HG02571 (cell line): ENCODE data around the gene EPB41L4A.

Experiments used
- ATAC-seq: cut with Tn5 transposase; IDR thresholded peaks from one replicate; pipeline ENCODE4 v1.9.1; 2021; ENCODE audit warnings: mild to moderate bottlenecking, moderate library complexity; ENCODE audit not compliant: unreplicated experiment

EPB41L4A gene

GRCh38 chr5:112356178-112356956 is 62.7 kb downstream of the EPB41L4A start:
- no peak for ATAC-seq

DNA sequence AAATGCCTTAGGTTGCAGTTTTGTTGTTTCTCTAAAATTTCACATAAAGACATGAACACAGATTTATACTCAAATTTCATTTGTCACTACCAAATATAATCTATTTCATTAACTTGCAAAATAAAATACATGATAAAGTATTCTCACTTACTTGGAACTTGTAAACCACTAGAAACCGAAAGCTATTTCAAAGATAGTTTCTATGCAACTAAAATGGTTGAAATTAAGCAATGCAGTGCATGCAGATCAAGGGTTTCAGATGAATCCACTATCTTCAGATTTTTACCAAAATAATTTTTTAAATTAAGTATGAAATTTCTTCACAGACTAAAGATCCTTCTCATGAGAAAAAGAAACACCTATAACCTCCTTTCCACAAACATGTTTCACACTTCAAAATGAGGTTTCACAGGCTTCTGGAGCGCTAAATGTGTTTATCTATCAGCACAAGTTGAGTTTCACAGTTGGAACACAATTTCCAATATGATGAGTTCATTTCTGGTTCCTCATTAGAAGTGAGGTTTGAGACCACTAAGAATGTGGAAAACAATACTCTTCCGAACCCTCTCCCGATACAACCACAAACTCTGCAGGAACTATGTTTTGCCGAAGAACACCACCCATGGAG is 63.9 kb downstream of the EPB41L4A start:
- no peak for ATAC-seq

DNA sequence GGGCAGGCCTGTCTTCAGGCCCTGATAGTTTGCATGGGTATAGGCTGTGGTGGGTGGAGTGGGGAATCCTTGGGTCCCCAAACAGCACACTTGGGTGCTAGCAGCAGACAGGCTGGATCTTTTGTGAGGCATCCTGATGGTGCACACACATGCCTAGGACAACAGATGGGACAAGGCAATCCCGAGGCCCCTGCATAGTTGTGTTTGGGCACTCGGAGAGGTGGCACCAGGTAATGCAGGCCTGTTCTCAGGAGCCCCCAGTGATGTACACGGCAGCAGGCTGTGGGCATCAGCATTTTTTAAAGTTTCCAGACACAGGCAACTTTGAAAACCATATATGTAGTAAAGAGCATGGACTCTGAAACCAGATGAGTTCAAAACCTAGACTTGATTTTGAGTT is 65.4 kb downstream of the EPB41L4A start:
- ATAC-seq: no peak

GRCh38 chr5:112351225-112351624 is 67.9 kb downstream of the EPB41L4A start:
- no peak for ATAC-seq

GRCh38 chr5:112350626-112351025 is 68.5 kb downstream of the EPB41L4A start:
- ATAC-seq: no peak

- ATAC-seq: no peak
Measured at GRCh38 chr5:112349371-112349770, 69.7 kb downstream of the EPB41L4A start.

- ATAC-seq: no peak
Measured at GRCh38 chr5:112348915-112349314, 70.2 kb downstream of the EPB41L4A start.

DNA sequence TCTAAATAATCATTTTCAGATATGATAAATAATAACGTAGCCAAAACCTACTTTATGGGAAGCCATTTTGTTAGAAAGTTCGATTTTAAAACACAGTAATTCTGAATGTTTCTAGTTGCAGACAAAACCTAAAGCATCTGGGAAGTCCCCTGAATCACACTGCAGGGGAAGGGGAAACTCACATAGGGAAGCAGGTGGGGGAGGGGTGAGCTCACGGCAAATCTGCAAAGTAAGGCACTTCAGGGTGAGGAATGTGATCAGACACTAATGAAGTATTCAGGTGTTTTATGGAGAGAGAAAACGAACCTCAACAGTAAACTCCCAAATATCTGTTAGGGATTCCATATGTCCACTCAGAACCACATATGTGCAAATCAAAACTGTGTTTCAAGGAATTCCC is 70.7 kb downstream of the EPB41L4A start:
- ATAC-seq: no peak

DNA sequence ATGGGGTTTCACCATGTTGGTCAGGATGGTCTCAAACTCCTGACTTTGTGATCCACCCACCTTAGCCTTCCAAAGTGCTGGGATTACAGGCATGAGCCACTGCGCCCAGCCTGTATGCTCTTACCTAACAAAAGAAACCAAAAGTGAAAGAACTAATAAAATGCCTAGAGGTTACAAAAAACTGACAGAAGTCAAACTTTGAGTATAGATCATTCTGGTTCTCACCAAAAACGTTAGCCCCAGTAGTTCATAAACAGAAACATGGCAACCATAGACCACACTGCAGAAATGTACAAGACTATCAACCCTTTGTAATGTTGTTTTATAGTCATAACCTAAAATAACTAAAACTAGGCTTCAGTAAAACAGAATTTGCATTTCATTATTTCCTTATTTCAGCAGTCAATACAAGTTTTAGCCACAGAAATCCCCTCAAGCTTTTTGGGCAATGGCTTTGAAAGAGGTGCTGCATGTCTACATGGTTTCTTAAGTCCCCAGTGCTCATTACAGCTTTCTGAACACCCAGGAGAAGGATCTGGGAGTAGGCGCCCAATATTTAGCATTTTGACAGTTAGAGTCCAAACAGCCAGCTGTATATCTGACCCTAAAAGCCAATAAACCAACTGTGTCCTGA is 72.5 kb downstream of the EPB41L4A start:
- ATAC-seq: peak; percentile 55

- ATAC-seq: no peak
Measured at GRCh38 chr5:112344540-112344939, 74.5 kb downstream of the EPB41L4A start.

- ATAC-seq: no peak
Measured at GRCh38 chr5:112342389-112342788, 76.7 kb downstream of the EPB41L4A start.

- ATAC-seq: no peak
Measured at GRCh38 chr5:112339761-112340160, 79.3 kb downstream of the EPB41L4A start.

DNA sequence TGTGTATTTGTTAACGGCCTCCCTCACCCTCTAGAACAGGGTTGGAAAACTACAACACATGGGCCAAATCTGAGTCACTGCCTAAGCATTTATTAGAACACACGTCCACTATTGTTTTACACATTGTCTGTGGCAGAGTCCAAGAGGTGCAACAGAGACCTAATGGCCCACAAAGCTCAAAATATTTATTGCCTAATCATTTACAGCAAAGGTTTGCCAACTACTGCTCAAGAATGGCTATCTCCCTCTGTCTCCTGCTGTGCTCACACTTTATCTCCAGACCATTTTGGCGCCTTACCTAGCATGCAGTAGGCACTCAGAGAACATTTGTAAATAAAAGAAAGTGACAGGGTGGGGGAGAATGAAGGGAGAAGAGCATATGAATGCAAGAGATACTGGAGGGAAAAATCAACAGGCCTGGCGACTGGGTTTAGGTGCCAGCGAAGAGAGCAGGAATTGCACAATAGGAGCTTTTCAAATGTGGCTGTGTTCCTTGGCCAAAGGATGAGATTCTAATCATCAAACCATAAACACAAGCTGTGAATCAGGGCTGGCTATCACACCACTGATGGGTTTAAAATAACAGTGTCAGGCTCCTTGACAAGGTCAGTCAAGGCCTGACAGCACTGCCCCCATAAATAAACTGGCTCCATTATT is 80.3 kb downstream of the EPB41L4A start:
- ATAC-seq: no peak

GRCh38 chr5:112333331-112333781 is 85.7 kb downstream of the EPB41L4A start:
- no peak for ATAC-seq

DNA sequence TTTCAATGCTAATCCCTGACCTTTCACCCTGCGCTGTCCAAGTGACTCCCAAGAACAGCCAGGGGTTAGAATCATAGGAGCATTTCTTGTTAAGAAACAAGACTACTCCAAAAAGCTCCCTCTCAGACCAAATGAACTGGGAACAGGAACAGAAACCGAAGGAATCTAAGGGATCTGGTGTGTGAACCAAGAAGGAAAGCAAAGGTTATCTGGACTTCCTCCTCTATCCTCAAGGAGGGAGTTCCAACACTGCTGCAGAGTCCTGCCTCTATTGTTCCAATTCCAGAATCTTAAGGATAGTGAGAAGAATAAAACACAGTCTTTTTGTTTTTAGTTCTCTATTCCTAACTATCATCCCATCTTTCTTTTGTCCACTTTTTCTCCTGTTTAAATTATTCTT is 87.2 kb downstream of the EPB41L4A start:
- no peak for ATAC-seq

GRCh38 chr5:112329419-112330090 is 89.5 kb downstream of the EPB41L4A start:
- ATAC-seq: peak; percentile 67

DNA sequence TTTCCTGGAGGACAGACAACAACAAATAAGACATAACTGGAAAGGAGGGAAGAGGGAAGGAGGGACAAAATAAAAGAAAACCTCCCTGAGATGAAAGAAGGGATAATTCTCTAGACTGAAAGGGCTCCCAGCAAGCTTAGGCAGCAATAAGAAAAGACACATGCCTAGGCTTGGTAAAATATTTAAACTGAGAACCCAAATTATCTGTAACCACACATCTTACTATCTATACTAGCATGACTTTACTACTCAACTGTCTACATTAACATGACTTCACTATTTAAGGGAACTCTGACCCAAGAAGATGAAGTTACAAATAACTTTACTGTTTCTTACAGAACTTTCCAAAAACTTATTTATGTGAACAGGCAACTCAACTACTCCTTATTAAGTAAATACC is 95.9 kb downstream of the EPB41L4A start:
- no peak for ATAC-seq

- no peak for ATAC-seq
Measured at GRCh38 chr5:112320408-112320807, 98.7 kb downstream of the EPB41L4A start.

DNA sequence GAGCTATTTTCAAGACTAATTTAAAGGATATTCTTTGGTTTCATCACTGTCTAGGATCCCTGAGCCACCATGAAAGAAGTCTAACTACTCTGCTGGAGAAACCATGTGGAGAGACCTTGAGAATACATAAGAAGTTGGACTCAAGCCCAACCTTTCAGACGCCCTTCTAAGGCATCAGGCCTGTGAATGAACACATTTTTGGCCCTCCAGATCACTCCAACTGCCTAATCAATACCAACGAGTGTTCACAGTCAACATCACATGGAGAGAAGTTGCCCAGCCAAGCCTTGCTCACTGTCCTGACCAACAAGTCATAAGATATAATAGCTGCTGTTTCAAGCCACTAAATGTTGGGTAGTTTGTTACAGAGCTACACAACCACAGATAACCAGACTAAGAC is 100.7 kb downstream of the EPB41L4A start:
- no peak for ATAC-seq

GRCh38 chr5:112317866-112318265 is 101.2 kb downstream of the EPB41L4A start:
- ATAC-seq: no peak

GRCh38 chr5:112316731-112317130 is 102.3 kb downstream of the EPB41L4A start:
- ATAC-seq: no peak
